Activated CD4-positive, CD25-positive, alpha-beta regulatory T cell (primary cell): ENCODE data around the gene S100B.
"Not testable (repeated sequence)": the region's sequence is repeated elsewhere in the genome, so short reads cannot be mapped to it uniquely, and the experiment has no call there.

ENCODE experiments used
- DNase-seq, 4 experiments: peaks; one replicate each; lab custom pipeline; 2025; lab: John Stamatoyannopoulos, UW

The S100B gene

DNA sequence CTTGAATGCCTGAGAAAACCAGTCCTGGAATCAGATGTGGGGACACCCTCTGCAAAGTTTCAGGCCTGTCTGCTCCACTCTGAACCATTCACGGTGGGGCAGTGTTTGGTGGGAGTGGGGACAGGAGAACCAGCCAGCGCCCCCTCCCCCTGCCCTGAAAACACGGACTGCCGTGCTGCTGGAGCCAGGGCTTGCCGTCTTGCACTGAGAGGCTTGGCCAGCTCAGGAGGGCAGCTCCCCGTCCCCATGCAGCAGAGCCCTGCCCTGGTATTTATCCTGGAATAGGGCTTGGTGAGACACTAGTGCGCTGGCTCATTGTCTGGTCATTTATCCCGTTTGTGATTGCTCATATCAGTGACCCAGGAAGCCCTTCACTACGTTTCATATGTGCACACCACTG lies 3.9 kb downstream of the S100B start:
- DNase-seq, result no peak

DNA sequence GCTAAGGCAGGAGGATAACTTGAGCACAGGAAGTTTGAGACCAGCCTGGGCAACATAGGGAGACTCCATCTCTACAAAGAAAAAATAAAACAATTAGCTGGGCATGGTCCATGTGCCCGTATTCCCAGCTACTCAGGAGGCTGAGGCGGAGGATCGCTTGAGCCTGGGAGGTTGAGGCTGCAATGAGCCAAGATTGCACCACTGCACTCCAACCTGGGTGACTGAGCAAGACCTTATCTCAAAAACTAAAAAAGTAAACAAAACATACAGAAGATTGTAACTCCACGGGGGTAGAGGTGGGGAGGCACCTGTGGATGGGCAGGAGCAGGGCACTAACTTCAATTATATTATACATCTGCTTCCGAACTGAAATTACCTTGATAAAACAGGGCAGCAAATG lies 4.6 kb downstream of the S100B start:
- DNase-seq, result no peak

DNA sequence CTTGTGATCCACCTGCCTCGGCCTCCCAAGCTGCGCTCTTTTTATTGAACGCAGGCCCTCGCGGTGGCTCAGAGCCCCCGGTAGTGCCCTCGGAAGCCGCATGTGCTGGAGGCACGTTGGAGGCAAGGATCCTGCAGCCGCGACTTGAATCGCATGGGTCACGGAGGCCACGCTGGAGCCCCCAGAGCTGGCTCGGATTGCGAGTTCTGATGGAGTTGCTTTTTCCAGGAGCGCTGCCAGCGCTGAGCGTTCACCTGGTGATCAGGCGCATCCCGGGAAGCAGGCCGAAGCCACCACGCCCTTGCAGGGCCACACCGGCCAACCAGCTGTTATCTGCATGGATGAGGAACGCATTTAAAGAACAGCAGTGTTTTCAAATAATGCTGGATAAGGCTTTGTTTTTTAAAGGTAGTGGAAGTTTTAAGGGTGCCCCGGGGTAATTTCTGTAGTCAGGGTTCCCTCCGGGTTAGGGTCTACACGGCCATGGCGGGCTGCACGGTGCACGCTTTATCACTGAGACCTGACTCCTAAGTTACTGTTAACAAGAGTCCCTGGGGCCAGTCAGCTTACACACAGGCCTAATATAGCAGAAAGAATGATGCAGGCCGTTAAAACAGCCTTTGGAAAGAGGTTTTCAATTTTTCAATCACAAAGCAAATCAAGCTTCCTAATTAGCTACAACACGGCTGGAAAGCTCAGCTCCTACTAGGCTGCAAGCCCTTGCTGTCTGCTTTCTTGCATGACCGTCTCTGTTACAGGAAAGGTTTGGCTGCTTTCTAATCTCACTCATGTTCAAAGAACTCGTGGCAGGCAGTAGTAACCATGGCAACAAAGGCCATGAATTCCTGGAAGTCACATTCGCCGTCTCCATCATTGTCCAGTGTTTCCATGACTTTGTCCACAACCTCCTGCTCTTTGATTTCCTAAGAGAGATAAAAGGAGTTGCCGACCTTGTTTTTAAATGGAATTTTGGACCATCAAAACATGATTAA lies 6.0 kb downstream of the S100B start:
- DNase-seq, result no peak

GRCh38 chr21:46597896-46598343 lies 7.0 kb downstream of the S100B start:
- no peak for DNase-seq

DNA sequence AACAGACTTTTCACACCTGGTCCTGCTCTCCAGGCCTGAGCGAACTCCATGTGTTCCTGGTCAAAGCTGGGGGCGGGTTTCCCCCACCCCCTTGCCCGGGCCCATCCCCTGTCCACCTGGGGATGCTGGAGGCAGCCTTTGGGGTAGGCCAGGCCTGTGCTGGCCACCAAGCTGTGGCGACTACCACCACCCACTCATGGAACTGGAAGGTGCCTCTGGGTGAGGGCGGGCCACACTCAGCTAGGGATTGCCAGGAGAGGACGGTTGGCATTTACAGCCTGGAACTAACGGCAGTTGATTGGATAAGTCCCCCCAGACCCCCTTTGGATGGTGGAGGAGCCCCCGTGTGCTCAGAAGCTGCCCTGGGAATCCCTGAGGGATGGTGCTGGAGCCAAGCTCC lies 7.9 kb downstream of the S100B start:
- no peak for DNase-seq

GRCh38 chr21:46596201-46596600 lies 8.7 kb downstream of the S100B start:
- no peak for DNase-seq

- no peak for DNase-seq
Measured at GRCh38 chr21:46594276-46594675, 10.6 kb downstream of the S100B start.

DNA sequence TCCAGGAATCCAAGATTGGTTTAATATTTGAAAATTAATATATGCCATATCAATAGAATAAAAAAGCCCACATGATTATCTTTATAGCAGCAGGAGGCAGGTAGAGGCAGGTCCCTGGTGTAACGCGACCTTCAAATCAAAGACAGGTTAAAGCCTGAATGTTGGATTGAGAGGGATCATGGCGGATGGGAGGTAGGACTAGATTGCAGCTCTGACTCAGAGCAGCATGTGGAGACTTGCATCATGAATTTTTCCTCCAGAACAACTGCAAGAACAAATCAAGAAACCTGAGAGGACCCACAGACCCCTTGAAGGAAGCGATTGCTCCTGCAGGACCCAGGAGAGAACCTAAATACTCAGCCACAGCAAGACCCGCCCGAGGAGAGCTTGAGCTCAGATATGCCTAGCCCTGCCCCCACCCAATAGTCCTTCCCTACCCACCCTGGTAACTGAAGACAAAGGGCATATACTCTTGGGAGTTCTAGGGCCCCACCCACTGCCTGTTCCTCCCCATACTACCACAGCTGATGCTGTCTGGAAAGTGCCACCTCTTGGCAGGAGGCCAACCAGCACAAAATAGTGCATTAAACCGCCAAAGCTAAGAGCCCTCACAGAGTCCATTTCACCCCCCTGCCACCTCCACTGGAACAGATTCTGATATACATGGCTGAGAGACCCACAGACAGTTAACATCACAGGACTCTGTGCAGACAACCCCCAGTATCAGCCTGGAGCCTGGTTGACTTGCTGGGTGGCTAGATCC lies 19.5 kb downstream of the S100B start:
- no peak for DNase-seq

DNA sequence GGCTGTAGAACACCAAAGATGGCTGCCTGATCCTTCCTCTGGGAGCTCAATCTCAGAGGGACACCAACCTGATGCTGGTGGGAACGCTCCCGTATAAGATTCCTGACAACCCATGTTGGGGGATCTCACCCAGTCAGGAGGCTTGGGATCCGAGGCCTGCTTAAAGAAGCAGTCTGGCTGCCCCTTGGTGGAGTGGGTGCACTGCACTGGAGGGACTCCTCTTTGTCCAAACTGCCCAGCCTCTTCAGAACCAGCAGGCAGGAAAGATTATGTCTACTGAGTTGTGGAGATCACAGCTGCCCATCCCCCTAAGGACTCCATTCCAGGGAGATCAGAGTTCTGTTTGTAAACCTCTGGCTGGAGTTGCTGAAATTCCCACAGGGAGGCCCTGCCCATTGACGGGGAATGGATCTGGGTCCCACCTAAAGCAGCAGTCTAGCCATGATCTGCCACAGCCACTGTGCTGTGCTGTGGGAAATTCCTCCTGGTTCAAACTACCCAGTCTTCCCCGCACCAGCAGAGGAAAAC lies 23.0 kb downstream of the S100B start:
- no peak for DNase-seq

DNA sequence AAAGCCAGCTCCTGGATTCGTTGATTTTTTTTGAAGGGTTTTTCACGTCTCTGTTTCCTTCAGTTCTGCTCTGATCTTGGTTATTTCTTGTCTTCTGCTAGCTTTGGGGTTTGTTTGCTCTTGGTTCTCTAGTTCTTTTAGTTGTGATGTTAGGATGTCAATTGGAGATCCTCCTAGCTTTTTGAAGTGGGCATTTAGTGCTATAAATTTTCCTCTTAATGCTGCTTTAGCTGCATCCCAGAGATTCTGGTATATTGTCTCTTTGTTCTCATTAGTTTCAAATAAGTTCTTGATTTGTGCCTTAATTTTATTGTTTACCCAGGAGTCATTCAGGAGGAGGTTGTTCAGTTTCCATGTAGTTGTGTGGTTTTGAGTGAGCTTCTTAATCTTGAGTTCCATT lies 25.5 kb downstream of the S100B start:
- not testable (repeated sequence) for DNase-seq

DNA sequence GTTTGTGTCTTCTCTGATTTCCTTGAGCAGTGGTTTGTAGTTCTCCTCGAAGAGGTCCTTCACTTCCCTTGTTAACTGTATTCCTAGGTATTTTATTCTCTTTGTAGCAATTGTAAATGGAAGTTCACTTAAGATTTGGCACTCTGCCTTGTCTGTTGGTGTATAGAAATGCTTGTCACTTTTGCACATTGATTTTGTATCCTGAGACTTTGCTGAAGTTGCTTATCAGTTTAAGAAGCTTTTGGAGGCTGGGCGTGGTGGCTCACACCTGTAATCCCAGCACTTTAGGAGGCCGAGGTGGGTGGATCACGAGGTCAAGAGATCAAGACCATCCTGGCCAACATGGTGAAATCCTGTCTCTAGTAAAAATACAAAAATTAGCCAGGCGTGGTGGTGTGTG lies 27.1 kb downstream of the S100B start:
- DNase-seq, result not testable (repeated sequence)

- DNase-seq, result no peak
Measured at GRCh38 chr21:46572850-46573249, 32.0 kb downstream of the S100B start.

- no peak for DNase-seq
Measured at GRCh38 chr21:46570631-46571030, 34.3 kb downstream of the S100B start.

GRCh38 chr21:46570119-46570518 lies 34.8 kb downstream of the S100B start:
- no peak for DNase-seq

- DNase-seq, result no peak
Measured at GRCh38 chr21:46569081-46569480, 35.8 kb downstream of the S100B start.

GRCh38 chr21:46568562-46568961 lies 36.3 kb downstream of the S100B start:
- no peak for DNase-seq

DNA sequence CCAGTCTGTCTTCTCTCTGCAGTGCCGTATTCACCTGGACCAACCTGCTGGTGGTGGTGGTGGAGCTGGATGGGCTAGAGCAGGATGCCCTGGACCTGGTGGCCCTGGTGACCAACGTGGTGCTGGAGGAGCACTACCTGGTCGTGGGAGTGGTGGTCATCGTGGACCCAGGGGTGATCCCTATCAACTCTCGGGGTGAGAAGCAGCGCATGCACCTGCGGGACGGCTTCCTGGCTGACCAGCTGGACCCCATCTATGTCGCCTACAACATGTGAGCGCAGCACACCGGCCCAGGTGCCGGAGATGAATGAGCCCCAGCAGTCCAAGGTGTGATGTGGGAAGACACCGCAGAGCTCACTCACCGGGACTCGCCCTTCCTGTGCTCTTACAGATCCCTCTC lies 37.5 kb downstream of the S100B start:
- no peak for DNase-seq

- no peak for DNase-seq
Measured at GRCh38 chr21:46564391-46564790, 40.5 kb downstream of the S100B start.

DNA sequence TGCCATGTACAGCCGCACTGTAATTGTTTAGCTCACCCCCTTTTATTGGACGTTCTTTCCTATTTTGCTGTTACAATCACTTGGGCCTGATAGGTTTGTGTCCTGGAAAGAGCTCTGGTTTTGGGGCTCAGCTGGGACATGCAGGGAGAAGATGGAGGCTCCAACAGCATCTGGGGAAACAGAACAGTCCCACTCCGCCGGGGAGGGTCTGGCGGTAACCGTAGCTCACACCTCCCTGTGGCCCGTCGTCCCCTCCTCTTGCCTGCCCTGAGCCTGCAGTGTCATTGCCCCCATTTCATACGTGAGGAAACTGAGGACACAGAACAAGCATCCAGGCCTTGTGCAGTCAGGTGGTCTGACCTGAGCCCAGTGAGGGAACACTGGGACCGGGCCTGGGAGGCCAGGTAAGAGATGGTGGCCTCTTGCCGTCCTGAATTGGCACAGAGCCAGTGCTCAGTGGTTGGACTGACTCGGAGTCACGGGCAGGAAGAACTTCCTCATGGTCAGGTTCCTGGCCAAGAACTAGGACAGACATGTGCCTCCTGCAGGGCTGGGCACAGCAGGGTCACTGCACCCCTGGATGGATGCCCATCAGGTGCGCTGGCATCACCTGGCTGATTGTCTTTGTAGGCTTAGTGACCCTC lies 41.8 kb downstream of the S100B start:
- DNase-seq, result no peak

- DNase-seq, result no peak
Measured at GRCh38 chr21:46562472-46562871, 42.4 kb downstream of the S100B start.

GRCh38 chr21:46561445-46562090 lies 43.3 kb downstream of the S100B start:
- no peak for DNase-seq
